GM23338 (cell line): ENCODE data around the gene HTT-AS. TPM values are rescaled to one million over a fixed set of nuclear protein-coding genes. Genes with fewer than 3 reads are reported as not detected.

Source experiments
- CREB1 ChIP-seq: fragments of 250-450 bp; sonication (Bioruptor Pico); IDR thresholded peaks from 2 replicates; pipeline ENCODE4 v1.5.0; 2020; ENCODE audit warnings: low read depth, mild to moderate bottlenecking, moderate library complexity
- ZNF114 ChIP-seq: fragments of 250-450 bp; sonication (Bioruptor Pico); IDR thresholded peaks from 2 replicates; pipeline ENCODE4 v1.5.0; 2020; ENCODE audit warnings: mild to moderate bottlenecking, moderate library complexity
- polyA plus RNA-seq: library from polyadenylated mRNA; unstranded; fragments of >200 nt; fragmentation: Nextera tagmentation; extraction: Ambion mirVana; gene quantifications from 2 replicates; pipeline ENCODE4 v1.2.1, GENCODE V29; 2016
- total RNA-seq: library from RNA; depleted of rRNA; stranded (reverse); fragments of >200 nt; shearing (Covaris generic); gene quantifications from 2 replicates; pipeline ENCODE4 v1.2.3, GENCODE V29; 2014
- TF ChIP-seq, protein P1 (sequence below): fragments of 250-450 bp; sonication (Bioruptor Pico); IDR thresholded peaks from 2 replicates; pipeline ENCODE4 v1.5.0; 2020; ENCODE audit warnings: mild to moderate bottlenecking, moderate library complexity
- TF ChIP-seq, protein P2 (sequence below), 2 experiments: fragments of 200-600 bp in 1 of 2; sonication (generic) in 1 of 2; conservative IDR thresholded peaks; 2 replicates each; pipeline versions ENCODE4 v1.5.1 to v1.6.1; 2016 to 2017; ENCODE audit warnings: antibody characterized with exemption in 2 of 2, low read depth in 2 of 2, mild to moderate bottlenecking in 2 of 2, moderate library complexity in 1 of 2
- TF ChIP-seq, protein P3 (sequence below): IDR thresholded peaks from one replicate; pipeline ENCODE4 v1.6.1; 2018; ENCODE audit warnings: antibody characterized with exemption; ENCODE audit not compliant: unreplicated experiment

The HTT-AS gene
- total and polyA plus RNA-seq, 2 experiments from 2014 or later = not detected

DNA sequence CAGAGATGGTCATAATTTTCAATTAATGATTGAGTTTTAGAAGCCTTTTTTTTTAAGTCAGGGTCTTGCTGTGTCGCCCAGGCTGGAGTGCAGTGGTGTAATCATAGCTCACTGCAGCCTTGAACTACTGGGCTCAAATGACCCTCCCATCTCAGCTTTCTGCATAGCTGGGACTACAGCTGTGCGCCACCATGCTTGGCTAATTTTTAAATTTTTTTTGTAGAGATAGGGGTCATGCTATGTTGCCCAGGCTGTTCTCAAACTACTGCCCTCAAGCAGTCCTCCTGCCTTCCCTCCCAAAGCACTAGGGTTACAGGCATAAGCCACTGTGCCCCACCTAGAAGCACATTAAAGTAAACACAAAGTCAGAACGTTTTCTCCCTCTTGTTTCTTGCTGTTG is 51.7 kb downstream of the HTT-AS start (continued):
- TF ChIP-seq, protein P1, sequence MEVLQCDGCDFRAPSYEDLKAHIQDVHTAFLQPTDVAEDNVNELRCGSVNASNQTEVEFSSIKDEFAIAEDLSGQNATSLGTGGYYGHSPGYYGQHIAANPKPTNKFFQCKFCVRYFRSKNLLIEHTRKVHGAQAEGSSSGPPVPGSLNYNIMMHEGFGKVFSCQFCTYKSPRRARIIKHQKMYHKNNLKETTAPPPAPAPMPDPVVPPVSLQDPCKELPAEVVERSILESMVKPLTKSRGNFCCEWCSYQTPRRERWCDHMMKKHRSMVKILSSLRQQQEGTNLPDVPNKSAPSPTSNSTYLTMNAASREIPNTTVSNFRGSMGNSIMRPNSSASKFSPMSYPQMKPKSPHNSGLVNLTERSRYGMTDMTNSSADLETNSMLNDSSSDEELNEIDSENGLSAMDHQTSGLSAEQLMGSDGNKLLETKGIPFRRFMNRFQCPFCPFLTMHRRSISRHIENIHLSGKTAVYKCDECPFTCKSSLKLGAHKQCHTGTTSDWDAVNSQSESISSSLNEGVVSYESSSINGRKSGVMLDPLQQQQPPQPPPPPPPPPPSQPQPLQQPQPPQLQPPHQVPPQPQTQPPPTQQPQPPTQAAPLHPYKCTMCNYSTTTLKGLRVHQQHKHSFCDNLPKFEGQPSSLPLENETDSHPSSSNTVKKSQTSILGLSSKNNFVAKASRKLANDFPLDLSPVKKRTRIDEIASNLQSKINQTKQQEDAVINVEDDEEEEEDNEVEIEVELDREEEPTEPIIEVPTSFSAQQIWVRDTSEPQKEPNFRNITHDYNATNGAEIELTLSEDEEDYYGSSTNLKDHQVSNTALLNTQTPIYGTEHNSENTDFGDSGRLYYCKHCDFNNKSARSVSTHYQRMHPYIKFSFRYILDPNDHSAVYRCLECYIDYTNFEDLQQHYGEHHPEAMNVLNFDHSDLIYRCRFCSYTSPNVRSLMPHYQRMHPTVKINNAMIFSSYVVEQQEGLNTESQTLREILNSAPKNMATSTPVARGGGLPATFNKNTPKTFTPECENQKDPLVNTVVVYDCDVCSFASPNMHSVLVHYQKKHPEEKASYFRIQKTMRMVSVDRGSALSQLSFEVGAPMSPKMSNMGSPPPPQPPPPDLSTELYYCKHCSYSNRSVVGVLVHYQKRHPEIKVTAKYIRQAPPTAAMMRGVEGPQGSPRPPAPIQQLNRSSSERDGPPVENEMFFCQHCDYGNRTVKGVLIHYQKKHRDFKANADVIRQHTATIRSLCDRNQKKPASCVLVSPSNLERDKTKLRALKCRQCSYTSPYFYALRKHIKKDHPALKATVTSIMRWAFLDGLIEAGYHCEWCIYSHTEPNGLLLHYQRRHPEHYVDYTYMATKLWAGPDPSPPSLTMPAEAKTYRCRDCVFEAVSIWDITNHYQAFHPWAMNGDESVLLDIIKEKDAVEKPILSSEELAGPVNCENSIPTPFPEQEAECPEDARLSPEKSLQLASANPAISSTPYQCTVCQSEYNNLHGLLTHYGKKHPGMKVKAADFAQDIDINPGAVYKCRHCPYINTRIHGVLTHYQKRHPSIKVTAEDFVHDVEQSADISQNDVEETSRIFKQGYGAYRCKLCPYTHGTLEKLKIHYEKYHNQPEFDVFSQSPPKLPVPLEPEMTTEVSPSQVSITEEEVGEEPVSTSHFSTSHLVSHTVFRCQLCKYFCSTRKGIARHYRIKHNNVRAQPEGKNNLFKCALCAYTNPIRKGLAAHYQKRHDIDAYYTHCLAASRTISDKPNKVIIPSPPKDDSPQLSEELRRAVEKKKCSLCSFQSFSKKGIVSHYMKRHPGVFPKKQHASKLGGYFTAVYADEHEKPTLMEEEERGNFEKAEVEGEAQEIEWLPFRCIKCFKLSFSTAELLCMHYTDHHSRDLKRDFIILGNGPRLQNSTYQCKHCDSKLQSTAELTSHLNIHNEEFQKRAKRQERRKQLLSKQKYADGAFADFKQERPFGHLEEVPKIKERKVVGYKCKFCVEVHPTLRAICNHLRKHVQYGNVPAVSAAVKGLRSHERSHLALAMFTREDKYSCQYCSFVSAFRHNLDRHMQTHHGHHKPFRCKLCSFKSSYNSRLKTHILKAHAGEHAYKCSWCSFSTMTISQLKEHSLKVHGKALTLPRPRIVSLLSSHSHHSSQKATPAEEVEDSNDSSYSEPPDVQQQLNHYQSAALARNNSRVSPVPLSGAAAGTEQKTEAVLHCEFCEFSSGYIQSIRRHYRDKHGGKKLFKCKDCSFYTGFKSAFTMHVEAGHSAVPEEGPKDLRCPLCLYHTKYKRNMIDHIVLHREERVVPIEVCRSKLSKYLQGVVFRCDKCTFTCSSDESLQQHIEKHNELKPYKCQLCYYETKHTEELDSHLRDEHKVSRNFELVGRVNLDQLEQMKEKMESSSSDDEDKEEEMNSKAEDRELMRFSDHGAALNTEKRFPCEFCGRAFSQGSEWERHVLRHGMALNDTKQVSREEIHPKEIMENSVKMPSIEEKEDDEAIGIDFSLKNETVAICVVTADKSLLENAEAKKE (CRISPR knock-in tag) = no peak
- TF ChIP-seq ZNF114 (CRISPR knock-in tag) (no peak), CREB1 (no peak)
- TF ChIP-seq, protein P2, sequence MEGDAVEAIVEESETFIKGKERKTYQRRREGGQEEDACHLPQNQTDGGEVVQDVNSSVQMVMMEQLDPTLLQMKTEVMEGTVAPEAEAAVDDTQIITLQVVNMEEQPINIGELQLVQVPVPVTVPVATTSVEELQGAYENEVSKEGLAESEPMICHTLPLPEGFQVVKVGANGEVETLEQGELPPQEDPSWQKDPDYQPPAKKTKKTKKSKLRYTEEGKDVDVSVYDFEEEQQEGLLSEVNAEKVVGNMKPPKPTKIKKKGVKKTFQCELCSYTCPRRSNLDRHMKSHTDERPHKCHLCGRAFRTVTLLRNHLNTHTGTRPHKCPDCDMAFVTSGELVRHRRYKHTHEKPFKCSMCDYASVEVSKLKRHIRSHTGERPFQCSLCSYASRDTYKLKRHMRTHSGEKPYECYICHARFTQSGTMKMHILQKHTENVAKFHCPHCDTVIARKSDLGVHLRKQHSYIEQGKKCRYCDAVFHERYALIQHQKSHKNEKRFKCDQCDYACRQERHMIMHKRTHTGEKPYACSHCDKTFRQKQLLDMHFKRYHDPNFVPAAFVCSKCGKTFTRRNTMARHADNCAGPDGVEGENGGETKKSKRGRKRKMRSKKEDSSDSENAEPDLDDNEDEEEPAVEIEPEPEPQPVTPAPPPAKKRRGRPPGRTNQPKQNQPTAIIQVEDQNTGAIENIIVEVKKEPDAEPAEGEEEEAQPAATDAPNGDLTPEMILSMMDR (conservative IDR thresholded peaks at IDR 0.05; ENCODE audit: low read depth in 2 of 2) = no peak
- TF ChIP-seq, protein P3, sequence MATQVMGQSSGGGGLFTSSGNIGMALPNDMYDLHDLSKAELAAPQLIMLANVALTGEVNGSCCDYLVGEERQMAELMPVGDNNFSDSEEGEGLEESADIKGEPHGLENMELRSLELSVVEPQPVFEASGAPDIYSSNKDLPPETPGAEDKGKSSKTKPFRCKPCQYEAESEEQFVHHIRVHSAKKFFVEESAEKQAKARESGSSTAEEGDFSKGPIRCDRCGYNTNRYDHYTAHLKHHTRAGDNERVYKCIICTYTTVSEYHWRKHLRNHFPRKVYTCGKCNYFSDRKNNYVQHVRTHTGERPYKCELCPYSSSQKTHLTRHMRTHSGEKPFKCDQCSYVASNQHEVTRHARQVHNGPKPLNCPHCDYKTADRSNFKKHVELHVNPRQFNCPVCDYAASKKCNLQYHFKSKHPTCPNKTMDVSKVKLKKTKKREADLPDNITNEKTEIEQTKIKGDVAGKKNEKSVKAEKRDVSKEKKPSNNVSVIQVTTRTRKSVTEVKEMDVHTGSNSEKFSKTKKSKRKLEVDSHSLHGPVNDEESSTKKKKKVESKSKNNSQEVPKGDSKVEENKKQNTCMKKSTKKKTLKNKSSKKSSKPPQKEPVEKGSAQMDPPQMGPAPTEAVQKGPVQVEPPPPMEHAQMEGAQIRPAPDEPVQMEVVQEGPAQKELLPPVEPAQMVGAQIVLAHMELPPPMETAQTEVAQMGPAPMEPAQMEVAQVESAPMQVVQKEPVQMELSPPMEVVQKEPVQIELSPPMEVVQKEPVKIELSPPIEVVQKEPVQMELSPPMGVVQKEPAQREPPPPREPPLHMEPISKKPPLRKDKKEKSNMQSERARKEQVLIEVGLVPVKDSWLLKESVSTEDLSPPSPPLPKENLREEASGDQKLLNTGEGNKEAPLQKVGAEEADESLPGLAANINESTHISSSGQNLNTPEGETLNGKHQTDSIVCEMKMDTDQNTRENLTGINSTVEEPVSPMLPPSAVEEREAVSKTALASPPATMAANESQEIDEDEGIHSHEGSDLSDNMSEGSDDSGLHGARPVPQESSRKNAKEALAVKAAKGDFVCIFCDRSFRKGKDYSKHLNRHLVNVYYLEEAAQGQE = no peak
